Measurements from ENCODE around the gene MKNK1.

- TF ChIP-seq EZH2 (IDR thresholded peaks at IDR 0.05) (no peak), POLR2AphosphoS5 (IDR thresholded peaks at IDR 0.05; ENCODE audit: borderline replicate concordance, low read depth, low read length) (no peak)
Measured at GRCh38 chr1:46615088-46615487, 11.0 kb upstream of the MKNK1 start.
